CD4-positive, alpha-beta T cell treated with Interleukin-17A for 4 hours (primary cell): ENCODE data around the gene LEKR1.
"Not testable (repeated sequence)": the region's sequence is repeated elsewhere in the genome, so short reads cannot be mapped to it uniquely, and the experiment has no call there.

ENCODE experiments used
- DNase-seq: peaks from one replicate; pipeline ENCODE4 v3.0.0-alpha.2; 2020; ENCODE audit warnings: mixed read lengths

LEKR1 gene

DNA sequence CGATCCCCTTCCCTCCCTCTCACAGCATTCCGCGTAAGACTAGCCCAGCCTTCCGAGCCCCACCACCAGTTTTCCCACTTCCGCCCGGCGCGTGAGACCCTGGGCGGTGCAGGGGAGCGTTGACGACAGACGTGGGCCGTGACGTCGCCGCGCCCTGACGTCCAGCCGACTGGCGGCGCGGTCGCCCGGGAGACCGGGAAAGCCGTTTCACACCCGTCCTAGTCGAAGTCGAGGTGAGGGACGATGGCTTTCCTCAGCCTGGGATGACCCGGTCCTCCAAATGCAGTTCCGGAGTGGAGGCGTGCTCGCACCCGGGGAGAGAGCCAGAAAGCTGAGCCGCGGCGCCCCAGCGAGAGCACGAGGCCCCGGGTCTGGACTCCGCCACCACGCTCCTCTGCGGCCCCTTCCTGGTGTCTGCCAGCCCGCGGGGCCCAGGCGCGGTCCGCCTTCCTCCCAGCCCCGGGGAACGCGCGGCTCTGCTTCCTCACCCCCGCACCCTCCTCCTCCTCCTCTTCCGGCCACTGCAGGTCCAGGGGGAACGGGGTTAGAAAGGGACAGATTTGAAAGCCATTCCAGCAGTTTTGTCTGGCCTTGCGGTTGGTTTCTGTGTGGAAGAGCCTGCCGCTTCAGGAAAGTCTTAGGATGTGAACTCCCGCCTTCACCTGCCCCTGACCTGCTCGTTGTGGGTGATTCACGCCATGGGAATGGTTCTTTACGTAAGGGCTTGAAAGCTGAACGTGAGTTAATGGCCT is at the start of gene LEKR1:
LEKR1 (plus strand) TSS at position 210 of the 752 bp plus-strand sequence. CDS start 2,977 bp downstream, outside the sequence.
- DNase-seq: peak; percentile 76

DNA sequence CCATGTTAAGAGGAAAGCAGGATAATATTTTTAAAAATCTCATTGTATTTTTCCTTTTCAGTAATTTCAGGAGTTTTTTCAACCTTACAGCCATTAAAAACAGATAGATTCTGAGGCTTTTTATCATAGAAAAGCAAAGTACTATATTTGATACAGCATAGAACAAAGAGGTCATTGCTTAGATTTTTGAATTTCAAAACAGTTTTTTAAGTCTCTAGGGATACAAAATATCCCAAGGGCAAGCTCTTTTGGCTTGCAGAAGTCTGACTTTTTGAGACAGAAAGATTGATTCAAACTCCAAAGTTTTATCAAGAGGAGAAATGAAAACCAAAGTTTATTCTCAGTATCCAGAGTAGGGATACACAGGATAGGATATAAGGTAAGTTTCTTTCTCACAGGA is 49.3 kb upstream of the LEKR1 start:
- no peak for DNase-seq

DNA sequence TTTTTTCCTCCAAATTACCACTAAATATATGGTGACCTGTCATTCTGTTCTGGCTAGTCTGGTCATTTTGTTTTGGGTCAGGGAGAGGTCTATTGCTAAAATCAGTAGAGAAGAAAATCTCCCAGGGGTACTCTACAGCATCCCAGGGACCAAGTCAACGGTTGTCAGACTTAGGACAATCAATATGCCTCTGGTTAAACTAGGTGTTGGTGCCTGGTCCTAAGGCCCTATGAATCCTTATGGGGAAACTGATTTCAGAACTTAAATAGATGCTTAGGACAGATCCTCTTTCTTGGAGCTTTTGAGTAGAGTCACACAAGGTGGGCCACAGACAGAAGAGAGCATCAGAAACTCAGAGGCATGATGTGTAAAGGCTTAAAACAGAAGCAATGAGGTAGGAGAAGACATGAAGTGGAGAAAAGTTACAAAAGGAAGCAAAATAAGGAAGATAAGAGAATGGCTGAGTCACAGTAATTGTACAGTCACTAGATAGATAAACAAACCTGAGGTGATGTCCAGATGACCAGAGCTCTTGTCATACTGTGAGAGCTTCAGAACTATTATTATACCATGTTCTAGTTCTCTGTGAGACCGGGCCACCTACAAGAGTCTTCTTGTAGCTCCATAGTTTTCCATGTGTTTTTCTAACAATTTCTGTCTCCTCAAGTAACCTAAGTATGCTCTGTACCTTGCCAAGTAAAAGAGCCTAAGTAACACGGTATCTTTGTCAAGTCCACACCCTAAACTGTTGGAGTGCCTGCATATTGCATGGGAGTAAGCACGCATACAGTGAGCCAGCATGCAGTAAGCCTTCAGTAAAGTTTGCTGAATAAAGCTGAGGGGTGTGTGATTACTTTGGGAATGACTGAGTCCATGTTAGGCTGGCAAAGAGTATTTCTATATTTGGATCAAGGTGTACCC is 44.6 kb upstream of the LEKR1 start:
- DNase-seq: no peak

DNA sequence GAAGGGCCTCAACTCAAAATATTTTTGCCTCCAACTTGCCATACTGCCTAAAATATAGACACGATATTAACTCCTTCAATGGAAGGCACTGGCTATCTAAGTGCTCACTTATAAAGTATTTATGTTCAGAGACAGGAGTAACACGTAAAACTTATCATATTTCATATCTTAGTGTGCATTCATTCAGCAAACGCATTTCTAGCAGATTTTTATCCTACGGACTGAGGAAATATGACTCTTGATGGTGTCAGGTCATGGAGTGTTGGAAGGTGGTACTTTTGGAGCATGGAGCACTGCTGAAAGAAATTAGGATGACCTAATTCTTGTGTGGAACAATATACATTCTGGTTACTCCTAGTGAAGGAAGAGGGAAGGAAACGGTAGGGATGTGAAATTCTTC is 43.8 kb upstream of the LEKR1 start:
- no peak for DNase-seq

DNA sequence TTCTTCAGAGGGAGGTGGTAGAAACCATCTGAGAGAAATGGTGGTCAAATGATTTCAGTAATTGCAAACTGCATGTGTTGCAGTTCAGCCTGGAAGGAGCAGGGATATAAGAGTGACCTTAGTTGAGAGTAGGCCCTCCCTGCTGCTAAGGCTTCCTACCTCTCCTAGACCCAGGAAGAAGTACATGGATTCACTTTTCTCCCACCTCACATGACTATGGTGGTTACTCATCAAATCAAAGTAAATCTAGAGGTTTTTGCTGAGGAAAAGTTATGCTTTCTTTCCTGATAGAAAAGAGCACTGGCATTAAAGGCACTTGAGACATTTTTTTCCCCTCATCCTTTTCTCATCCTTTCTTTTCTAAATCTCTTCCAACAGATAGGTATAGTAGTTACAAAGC is 43.2 kb upstream of the LEKR1 start:
- DNase-seq: no peak

DNA sequence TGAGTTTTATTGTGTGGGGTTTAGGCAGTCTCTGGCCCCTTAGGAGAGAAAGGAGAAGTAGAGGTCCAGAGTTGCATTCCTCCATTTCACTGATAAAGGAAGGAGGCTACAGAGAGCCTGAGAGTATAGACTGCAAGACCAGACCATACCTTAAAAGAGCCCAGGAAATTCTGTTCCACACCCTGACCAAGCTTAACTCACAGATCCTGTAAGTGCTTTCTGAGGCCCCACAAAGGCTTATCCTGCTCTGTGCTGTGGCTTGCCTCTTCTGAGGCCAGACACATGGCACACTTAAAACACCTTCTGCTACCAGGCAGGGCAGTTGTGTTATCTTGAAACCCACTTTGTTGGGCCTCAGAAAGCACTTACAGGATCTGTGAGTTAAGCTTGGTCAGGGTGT is 39.2 kb upstream of the LEKR1 start:
- DNase-seq: no peak

DNA sequence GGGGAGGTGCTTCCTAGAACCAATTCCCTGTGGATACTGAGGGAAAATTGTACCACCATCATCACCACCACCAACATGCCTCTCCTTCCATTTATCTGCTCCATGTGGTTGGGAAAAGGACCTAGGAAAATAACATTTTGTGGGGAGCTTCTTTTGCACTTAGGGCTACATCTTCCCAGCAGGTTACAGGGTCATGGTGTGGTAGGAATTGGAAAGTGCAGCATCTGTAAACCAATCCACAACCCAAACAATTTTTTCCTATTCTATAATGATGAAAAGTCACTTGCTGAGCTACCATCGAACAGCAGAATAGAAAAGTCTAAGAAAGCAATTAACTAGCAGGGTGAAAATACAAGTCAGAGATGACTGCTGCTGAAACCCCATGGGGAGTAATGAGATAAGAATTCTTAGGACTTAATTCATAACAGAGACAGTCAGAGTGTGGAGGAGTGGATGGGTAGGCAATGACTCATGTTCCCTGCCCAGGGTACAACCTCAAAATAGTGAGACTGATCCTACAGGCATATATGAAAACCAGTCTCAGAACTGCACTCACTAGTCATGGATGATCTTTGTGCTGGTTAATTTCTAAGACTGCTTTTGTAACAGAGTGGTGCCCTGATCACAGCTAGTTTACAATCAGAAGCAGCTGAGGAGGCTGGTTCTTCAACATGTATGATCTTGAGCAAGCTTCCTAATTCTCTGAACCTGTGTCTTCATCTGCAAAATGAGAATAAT is 38.1 kb upstream of the LEKR1 start:
- DNase-seq: no peak

DNA sequence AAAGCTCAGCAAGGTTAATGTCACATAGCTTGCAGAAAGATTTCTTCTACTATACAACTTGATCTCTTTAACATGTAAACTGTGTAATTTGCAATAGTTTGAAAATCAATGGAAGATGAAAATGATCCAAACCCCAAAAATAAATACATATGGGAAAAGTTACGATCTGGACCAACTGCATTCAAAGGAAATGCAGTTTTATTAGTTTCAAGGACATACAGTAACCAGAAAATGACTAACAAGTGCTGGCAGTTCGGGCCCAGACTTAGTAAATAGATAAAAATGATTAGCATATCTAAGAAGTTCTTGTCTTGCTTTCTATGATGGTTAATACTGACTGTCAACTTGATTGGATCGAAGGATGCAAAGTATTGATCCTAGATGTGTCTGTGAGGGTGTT is 37.3 kb upstream of the LEKR1 start:
- DNase-seq: no peak

DNA sequence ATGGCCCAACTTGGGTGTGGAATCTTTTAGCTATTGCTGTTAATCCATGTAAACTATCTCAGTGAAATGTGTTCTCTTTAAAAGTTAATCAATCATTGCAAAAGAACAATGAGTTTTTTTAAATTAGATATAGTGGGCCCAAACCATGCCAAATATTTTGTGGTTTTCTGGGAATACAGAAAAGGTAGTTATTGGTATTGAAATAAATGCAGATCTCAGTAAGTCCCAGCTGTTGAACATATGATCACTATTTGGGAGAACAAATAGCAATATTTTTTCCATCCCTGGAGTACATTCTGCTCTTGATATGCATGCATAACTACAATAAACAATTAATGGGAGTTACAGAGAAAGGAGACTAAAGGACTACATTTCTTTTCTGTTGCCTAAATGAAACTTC is 36.0 kb upstream of the LEKR1 start:
- no peak for DNase-seq

DNA sequence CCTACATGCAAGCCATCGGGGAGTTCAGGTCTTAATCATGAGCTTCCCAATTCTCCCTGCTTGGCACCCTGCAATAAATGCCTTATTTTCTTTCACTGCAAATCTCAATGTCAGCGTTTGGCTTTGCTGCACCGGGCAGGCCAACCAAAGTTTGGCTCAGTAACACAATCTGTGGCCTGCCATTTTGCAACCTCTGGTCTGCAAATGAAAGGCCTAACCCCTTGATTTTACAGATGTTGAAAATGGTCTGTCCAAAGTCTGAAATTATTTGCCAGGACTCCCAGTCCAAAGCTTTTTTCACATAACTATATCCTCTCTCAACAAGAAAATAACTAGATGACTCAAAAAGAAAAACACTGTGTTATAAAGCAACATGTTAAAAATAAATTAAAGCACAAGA is 34.0 kb upstream of the LEKR1 start:
- DNase-seq: no peak

DNA sequence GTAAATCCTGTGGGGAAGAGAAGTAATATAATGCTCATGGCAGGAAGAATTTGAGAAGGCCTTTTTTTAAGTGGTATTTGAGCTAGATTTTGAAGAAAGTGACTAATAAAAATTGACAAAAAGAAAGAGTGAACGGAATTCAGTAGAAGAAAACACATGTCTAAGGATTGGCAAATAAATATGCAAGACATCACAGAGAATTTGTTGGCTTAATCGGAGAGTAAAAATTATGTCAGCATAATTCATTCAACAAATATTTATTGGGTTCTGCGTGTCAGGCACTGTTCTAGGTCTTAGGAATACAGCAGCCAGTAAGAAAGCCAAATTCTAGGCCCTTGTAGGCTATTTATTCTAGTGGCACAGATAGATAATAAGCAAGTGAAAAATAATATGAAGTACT is 33.6 kb upstream of the LEKR1 start:
- no peak for DNase-seq

DNA sequence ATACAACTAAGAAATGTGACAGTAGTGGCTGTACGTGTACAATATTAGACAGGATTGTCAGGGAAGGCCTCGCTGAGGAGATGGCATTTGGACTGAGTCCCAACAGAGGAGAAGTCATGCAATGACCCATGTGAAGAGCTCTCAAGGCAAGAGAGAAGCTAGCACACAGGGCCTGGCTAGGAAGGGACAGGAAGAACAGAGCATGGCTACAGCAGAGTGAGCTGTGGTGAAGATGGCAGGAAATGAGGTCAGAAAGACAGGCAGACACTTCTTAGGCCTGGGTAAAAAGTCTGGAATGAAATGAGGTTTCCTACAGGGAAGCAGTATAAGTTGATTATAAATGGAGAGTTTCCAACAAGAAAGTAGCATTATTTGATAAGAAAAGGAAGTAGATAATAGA is 33.2 kb upstream of the LEKR1 start:
- DNase-seq: peak; percentile 40

DNA sequence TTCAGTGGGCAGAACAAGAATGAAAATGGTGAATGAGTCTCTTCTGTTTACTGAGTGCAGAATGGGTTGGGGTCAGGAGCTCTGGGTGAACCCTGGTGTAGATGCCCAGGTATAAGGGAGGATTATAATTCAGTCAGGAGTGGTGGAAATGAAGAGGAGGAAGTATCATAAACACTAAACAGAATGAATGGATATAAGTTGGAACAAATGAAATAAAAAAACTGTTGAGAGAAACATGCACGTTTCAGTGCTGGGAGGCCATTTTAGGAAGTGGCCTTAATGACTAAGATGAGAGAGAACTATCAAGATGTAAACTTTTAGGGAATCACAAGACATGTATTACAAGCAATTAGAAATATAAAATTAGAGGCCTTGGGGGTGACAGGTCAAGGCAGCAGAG is 32.8 kb upstream of the LEKR1 start:
- no peak for DNase-seq

DNA sequence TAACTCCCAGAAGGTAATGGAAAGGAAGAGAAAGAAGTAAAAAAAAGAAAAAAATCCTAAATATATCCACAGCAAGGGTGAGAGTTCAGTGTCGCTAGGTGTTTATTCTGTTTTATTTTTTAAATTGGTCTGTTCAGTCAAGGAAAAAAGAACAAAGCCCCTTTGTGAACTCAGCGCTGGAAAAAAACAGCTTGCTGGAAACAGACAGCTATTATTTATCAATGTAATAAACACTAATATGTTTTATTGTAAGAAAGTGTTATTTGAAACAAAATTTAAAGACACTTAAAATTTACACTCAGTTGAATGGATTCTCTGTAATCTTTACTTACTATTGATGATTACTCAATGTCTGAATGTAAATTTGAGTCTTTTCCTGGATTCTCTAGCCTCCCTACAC is 32.3 kb upstream of the LEKR1 start:
- DNase-seq: no peak

DNA sequence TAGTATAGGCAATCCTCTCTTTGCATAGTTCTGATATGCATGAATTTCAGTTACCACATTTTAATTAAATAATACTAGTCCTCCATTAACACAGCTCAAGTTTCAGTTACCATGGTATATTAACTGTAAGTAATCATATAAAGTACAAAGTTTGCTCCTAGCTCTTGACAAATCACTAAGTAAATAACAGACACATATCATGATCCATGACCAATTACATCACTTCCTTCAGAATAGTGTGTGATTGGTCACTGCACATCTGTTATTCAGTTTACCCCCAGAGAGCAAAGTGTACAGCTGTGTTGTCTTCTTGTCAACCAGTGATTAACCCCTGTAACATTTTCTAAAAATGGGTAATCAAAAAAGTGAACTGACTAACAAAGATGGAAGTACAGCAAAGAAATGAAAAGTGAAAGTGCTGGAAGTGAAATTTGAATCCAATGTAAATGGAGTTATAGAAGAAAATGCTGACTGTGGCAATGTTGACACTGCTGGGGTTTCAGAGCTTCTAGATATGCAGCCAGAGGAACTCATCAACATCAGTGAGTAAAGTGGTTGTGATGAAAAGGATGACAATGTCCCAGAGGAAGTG is 30.2 kb upstream of the LEKR1 start:
- no peak for DNase-seq

DNA sequence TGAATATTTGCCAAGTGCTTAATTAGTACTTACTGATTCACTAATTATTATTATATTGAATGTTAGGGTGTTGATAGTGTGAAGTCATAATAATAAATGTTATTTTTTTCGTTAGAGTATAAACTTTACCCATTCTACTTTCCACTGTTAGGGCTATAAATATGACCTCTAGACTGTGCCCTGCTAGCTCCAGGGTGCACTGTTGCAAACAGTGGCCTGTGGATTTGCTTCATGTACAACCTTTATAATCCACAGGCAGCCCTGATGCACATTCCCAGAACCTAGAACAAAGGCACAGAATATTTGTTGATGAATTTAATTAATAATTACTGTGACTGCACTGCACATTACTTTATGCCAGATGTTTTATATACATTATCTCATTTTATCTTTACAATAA is 28.8 kb upstream of the LEKR1 start:
- no peak for DNase-seq

DNA sequence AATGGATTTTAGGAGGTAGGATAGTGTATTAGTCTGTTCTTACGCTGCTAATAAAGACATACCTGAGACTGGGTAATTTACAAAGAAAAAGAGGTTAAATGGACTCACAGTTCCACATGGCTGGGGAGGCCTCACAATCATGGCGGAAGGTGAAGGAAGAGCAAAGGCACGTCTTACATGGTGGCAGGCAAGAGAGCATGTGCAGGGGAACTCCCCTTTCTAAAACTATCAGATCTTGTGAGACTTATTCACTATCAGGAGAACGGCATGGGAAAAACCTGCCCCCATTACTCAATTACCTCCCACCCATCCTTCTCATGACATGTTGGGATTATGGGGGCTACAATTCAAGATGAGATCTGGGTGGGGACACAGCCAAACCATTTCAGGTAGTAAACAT is 25.9 kb upstream of the LEKR1 start:
- not testable (repeated sequence) for DNase-seq

DNA sequence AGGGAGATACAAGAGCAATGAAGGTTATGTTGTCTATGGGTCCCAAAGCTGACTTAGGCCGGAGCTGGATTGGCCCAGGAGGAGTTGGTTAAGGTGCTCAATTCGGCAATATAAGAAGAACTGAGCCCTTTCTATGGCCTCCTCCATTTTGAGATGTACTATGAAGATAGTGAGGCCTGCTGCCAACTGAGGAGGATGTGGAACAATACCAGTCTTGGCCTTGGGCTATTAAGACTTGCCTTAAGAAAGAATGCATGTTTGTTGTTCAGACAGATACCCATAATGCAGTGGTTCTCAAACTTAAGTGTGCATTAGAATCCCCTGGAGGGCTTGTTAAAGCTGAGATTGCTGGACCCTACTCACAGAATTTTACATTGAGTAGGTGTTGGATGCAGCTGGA is 24.4 kb upstream of the LEKR1 start:
- no peak for DNase-seq

DNA sequence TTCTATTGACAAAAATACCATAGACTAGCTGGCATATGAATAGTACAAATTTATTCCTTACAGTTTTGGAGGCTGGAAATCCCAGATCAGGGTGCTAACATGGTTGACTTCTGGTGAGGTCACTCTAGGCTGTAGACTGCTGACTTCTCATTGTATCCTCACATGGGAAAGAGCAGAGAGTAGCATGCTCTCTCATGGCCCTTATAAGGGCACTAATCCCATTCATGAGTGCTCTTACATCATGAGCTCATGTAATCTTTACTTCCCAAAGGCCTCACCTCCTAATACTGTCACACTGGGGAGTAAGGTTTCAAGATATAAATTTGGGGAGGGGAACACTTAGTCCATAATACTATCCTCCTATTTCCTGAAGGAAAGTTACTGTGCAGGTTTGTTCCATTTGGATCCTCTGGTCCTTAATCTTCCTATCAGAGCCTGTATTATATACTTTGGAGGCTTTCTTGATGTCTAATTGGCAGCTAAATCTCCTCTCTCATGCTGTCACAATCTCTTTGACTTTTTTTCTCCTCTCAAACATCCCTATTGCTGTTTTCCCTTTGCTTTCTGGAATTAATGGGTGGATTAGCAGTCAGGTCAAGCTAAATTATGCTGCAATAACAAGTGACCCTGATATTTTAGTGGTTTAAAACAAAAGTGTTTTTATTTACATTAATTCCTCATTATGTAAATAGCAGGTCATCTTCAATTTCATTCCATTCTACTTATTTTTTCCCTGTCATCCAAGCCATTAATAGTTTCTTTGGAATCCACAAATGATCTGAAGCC is 23.1 kb upstream of the LEKR1 start:
- DNase-seq: no peak

DNA sequence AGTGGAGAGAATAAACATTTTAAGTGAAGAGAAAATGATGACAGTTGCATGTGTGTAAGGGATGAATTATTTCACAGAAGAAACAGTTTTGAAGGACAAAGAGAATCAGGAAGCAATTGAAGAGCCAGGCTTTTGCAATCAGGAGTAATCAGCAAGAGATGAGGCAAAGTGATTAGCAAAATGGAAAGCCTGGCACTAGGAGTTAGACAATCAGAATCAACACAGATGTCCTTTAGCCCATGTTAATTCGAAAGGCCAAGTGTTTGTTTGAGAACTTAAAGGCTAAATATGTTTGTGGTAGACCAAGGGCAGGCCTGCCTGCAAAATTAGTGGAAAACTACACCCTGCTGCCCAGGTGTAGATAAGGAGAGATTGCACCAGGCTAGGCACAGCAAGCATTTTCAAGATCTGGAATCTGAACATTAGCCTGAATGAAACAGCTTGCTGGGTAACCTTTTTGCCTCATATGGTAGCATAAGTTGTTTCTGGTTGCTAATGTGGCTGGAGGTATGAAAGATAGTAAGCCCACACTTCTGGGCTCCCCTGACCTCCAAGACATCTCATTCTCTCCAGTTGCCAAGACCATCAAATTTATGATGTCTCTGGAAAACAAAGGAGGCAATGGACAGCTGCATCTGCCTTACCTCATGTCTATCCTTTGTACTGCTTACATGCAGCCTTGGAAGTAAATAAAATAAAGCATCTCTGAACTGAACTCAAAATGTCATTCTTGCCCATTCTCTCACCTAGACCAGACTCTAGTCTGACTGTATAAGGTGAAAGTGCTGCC is 22.0 kb upstream of the LEKR1 start:
- no peak for DNase-seq

DNA sequence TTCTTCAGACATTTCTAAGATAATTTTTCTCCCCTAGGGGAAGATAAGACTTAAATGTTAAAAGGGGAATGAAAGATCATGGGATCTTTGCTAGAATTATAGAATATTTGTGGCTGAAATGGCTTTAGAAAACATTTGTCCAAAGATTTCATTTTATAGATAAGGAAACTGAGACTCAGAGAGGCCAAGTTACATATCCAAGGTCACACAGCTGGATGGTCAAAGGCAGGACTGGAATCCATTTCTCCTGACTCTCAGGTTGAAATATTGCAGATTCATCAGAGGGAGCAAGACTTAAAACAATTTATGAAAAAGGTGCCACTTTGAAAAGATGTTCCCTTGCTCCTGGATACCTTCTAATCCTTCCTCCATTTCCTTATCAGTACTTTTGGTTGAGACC is 19.5 kb upstream of the LEKR1 start:
- DNase-seq: no peak
